NCI-H2081 (cell line): Measurements from ENCODE around the gene HES7.
"Not testable (repeated sequence)": the region's sequence is repeated elsewhere in the genome, so short reads cannot be mapped to it uniquely, and the experiment has no call there.

Source experiments
- DNase-seq, 2 experiments: peaks; one replicate each; lab custom pipeline; 2025; lab: John Stamatoyannopoulos, UW

The HES7 gene

DNA sequence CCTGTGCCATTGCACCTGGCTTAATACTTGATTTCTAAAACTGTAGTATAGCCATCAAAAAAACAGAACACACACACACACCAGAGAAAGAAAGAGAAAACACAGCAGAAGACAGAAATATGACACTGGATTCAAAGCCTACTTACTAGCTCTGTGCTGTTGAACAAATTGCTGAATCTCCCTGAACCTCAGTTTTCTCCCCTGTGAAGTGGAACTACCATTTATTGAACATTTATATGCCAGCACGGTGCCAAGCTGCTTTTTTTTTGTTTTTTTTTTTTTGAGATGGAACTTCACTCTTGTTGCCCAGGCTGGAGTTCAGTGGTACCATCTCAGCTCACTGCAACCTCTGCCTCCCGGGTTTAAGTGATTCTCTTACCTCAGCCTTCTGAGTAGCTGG lies 23.1 kb downstream of the HES7 start:
- DNase-seq = no peak

DNA sequence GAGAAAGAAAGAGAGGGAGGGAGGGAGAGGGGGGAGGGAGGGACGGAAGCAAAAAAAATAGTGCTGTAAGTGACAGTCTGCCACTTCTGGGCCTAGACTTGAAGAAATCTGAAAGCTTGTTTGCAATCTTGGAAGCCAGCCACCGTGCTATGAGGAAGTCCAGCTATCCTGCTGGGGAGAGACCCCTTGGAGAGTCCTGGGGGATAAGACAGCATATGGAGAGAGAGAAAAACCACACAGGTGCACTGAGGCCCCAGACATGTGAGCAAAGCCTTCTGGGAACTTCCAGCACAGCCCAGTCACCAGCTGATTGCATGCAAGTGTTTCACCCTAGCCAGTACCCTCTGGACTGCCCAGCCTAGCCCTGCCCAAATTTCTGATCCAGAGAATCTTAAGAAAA lies 23.8 kb downstream of the HES7 start:
- DNase-seq = no peak

DNA sequence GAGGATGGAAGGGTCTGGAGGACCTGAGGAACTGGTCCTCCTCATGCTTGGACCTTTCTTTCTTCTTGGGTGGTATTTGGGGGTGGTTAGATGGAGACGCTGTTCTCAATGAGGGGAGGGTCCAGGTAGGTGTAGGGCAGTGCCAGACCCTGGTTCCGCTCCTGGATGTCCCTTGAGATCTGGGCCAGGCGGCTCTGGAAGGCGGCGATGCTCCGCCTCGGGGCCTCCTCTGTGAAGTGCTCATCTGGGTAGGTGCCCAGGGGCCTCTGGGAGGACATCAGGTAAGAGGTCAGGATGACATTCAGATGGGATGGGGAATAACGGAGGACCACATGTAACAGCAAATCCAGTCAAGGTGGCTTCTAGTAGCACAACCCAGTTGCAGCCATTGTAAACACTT lies 27.4 kb downstream of the HES7 start:
- DNase-seq = no peak

DNA sequence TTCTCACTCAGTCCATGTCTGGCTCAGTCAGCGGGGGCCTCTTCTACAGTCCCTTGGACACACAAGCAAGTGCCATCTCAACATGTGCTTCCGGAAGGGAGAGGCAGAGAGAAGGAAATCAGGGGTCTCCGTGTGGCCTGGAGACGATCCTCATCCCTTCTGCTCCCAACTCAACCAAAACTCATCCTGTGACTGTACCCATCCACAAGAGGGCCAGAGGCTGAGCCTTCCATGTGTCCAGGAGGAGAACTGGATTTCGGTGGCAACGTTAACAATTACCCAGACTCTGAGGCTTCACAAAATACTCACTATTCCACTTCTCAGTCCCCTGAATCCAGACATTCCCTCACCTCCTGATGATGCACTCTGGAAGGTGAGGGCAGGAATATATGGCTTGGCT lies 28.5 kb downstream of the HES7 start:
- no peak for DNase-seq

DNA sequence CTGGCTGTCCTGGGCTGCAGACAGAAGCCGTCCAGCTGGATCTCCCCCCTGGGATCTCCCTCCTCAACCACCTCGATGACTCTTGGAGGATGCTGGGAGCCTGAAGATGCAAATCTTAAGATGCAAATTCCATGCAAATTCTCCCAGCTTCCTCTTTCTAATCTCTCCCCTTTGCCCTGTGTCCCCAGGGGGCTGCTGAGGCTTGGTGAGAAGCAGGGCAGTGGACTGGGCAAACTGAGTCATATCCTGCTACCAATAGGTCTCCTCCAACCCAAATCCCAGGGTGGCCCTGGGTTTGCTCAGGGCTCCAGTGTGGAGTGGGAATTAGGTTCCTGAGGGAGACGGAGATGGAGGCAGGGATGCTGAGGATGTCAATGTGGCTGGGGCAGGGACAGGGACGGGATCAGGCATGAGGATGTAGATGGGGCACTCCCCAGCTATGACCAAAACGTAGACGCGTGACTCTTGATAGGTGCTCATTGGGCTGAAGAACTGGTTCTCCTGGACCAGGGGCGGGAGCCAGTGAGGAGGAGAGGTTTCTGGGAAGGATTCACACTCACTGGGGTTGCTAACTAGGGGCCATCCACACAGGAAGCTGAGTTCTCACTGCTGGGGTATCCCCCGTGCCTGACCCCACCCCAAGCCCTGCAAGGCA lies 32.7 kb downstream of the HES7 start:
- DNase-seq = no peak

DNA sequence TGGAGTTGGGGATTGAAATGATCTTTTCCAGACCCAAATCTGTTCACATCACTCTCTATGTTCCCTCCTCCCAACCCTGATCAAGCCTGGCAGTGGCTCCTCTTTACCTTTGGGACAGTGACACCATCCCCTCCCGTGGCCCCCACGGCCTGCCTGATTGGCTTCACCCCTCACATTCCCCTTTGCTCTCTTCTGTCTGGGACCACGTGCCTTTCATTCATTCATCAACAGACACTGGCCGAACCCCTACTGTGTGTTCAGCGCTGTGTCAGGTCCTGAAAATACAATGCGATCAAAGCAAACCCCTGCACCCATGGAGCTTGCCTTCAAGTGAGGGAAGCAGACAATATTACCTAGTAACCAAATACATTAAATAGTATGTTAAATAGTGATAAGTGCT lies 34.2 kb downstream of the HES7 start:
- DNase-seq = no peak

DNA sequence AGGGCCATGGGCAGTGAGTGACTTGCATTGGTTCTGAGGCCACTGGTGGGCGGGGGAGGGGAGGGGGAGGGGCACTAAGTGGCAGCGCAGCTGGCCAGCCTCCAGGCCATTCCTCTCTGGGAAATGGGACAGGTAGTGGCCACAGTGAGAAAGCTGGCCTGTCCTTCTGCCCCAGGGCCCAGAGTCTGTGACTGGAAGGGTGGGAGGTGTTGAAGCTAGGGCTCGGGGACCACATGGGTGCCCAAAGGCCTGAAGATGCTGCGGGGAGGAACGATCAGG lies 36.0 kb downstream of the HES7 start:
- no peak for DNase-seq

DNA sequence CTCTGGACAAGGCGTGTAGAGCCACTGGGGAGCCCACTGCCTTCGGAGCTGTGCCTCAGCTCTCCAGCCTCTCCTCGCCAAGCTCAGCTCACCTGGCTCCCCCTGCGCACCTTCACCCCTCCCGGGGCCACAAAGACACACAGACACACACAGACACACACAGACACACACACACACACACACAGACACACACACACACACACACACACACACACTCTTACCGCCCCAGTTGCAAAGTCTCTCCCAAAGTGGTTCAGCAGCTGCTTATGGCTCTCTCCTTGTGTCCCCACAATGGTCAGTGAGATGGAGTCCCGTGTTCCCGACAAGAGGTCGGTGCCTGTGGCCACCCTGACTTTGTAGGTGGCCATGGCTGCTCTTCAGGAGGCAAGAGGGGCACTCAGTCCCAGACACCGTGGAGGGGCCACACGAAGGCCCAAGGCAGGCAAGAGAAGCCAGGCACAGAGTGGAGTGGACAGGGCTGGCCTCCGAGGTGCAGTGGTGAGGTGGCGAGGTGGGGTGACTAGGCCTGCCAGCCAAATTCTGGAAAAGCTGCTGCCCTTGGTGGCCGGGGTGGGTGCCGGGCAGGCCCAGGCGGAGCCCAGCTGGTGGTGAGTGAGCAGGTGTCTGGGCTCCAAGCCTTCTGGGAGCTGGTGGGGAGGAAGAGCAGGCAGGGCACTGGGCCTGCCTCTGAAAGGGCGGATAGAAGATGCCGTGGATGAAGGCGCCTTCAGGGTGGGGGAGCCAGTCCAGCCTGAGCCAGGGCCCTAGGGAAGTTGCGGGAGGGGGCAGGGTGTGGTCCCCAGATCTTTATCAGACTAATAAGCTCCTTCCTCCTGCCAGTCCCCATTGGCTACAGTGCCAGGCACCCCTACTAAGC lies 36.6 kb downstream of the HES7 start, which contains the start of gene ALOX12B:
Gene ALOX12B (minus strand): TSS at position 642 of the 877 bp plus-strand sequence. CDS start 274 bp downstream, at position 368.
- DNase-seq = no peak

DNA sequence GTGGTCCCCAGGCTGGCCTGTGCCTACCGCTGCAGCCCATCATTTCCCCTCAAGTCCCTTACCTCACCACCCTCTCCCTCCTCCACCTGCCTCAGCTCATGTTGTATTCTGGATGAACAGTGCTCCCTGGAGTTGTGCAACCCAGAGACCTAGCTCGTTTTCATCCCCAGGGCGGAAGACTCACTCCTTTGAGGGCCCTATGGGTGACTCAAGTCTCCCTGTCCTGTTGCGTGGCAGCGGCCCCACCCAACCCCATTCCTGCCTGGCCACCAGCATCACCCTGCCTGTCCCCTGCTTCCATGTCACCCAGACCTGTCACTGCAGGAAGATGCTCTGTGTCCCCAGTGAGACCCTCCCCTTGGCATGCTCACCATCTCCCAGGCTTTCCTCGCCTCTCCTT lies 39.7 kb downstream of the HES7 start:
- no peak for DNase-seq

DNA sequence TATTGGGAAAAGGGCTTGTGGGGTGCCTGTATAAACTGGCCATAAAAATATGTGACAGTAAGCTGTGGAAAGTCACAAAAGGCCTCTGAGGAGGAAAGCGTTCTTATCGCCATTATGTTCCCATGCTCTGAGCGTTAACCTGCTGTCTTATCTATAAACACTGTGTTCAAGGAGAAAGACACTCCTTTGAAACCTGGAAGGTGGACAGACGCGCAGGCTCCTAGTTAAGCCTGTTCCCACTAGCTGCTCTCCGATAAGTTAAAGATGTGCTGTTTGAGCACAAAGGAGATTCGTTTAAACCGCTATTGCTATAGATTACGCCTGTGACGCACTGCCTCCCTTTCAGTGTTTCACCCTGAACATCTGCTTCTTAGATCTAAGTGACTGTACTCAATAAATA lies 41.6 kb downstream of the HES7 start:
- DNase-seq = no peak

DNA sequence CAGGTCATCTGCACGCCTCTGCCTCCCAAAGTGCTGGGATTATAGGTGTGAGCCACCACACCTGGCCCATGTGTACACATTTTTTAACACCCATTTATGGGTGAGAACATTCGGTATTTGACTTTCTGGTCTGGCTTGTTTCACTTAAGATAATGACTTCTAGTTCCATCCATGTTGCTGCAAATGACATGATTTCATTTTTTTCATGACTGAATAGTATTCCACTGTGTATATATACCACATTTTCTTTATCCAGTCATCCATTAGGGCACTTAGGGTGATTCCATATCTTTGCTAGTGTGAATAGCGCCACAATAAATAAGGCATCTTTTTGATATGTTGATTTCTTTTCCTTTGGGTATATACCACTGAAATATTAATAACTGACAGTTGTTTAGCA lies 42.0 kb downstream of the HES7 start:
- DNase-seq = no peak

DNA sequence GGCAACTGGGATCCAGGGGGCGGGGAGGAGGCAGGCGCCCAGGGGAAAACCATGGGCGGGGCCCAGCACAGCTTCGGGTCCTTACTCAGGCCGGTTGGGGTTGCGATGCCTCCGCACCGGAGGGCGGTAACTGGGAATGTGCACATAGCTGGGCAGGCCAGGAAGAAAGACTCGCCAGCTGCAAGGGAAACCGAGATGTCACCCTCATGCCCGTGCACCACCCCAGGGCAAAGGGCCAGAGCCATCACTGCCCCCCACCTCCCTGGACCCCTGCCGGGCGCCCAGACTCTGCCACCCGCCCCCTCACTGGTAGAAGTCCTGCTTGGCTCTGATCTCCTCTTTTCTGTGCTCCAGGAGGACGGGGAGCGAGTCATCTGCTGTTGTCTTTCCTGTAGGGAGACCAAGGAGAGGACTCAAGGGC lies 43.1 kb downstream of the HES7 start:
- no peak for DNase-seq

DNA sequence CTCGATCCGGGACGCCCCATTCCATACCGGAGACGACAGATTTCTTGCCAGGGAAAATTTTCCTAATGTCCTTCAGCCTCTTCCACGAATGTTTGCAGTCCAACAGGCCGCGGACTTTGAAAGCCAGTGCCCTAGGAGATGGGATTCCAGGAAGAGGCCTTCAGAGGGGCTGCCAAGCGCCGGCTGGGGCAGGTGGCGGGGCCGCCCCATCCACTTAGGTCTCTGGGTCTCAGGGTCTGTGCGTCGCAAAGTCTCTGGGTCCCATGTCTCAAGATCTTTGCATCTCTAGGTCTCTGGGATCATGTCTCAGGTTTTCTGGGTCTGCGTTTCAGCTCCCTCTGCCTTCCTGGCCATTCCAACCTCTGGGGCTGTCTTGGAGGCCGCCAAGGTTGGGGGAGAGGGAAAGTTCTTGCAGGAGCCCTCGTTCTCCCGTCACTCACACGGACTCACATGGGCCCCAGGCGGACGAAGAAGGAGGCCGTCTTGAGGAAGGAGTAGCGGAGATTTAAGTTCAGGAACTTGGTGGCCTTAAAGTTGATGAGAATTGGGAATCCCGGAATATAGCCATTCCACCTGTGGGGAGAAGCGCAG lies 43.6 kb downstream of the HES7 start:
- DNase-seq = no peak

DNA sequence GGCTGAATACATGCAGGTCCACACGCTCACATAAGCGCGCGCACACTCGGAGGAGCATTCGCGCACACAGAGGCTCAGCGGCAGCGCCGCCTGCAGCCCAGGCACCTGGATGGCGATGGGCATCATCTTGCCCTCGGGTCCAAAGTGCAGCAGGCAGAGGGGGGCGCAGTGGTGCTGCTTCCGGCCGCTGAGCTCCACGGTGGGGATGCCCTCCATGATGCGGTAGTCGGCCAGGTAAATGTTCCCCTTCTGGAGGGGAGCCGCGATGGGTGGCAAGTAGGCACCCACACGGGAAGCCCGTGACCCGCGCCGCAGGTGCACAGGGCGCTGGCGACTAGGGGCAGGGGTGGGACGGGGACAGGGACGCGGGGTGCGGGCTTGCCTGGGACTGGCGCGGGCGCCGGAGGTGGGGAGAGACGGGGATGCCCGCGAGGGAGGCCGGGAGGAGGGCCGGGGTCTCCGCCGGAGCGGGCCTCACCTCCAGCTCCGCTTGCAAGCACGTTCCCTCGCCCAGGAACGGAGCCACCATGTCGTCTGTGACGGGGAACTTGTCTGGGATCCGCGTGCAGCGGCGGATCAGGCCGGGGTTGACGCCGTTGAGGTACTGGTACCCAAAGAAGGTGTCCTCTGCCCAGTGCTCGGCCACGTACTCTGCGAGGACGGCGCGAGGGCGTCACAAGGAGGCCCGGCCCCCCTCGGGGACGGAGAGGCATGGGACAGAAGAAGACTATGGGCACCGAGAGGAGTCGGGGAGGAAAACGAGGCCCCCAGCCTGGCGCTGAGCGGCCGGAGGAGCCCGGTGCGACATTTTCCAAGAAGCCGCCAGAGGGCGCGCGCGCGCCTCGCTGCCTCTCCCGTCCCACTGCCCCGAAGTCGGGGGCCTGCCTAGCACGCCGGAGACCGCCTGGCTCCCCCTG lies 44.4 kb downstream of the HES7 start:
- DNase-seq = peak; percentile 73 to 84

DNA sequence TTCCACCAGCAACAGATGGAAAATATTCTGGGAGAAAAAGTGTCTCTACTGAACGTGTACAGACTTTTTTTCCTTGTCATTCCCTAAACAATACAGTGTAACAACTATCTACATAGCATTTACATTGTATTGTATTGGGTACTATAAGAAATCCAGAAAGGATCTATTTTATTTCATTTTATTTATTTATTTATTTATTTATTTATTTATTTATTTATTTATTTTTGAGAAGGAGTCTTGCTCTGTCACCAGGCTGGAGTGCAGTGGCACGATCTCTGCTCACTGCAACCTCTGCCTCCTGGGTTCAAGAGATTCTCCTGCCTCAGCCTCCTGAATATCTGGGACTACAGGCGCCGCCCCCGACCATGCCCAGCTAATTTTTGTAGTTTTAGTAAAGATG lies 46.0 kb downstream of the HES7 start:
- not testable (repeated sequence) for DNase-seq

DNA sequence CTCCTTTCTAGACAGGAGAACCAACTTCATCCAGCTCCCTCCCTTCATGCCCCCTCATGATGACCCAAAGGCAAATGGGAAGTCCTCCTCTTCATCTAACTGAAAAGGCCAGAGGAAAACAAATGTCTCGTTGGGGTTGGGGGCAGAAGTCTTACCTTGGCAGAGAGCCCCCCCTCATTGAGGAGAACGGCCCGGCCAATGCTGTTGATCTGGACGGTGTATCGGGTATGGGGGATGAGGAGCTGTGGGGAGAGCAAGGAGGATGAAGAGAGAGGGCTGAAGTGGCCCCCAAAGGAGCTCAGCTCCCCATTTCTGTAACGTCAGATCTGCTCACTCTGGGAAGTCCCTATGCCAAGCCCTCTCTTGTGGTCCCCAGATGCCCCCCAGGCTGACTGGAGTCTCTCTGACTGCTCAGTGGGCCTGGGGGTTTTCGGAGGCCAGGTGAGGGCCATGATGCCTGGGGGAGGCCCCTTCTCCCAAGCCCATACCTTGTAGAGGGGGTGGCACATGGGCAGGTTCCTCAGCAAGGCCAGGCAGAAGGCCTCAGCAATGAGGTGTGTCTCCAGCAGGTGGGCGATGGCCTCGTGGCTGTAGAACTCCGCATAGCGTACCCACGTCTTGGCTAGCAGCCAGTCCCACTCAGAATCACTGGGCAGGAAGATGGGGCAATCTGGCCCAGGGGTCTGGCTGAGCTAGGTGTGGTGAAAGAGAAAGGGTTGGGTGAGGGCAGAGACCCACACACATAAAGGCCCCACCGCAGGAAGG lies 47.2 kb downstream of the HES7 start:
- DNase-seq = no peak

DNA sequence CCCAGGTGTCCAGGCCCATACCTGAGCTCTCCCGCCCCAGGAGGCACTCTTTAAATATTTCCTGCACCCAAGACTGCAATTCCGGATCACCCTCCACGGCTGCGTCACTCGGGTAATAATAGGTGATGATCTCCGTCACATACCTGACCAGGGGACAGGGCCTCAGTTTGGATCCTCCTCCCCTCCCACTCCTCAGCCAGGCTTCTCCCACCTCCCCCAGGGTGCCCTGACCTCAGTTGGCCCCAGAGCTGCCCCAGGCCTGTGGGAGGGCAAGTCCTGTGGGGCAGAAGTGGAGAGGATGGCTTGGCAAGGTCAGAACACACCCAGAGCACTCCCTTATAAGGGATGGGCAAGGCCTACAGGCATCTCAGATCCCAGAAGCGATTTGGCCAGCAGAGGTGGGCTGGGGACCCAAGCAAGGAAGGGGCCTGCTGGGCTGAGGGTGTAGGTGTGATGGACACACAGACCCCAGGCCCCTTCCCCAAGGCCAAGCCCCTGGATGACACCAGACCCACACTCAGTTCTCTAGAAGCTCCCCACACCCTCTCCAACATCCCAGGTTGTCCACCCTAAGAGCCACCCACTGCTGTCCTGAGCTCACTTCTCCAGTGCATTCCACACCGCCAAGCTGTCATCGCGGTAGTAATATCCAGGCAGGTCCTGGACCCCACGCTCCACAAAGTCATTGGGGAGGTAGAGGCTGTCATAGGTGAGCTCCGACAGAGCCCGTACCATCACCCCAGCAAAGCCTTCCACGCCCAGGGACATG lies 48.1 kb downstream of the HES7 start:
- DNase-seq = no peak

DNA sequence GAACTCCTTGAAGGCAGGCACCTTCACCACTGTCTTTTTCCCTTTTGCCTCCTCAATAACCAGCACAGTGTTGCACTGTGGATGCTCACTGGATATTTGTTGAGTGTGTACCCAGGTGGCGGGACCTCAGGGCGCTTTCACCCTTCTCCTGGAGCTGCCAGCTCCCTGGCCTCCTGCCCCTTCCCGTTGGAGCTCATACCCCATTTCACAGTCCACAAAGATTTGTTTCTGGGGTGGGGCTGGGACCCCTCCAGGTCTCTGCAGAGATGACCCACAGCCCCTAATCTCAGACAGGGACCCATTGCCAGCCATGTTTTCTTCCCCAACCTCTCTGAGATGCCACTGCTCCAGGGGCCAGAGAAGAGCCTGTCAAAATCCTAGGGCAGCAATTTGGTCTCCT lies 48.8 kb downstream of the HES7 start:
- DNase-seq = no peak

DNA sequence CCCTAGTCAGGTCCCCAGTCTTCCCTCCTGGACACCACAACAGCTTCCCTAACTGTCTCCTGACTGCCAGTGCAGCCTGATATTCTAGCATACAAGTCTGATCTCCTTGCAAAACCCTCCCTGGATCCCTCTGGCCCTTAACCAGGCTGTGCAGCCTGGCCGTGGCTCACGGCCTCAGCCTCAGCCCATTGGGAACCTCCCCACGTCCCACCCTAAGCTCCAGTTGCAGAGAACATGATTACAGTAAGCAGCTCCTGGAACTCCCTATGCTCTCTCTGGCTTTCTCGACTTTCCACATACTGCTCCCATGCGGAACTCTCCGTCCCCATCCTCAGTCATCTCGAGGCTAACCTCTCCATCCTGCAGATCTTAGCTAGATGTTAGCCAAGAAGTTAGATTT lies 49.4 kb downstream of the HES7 start:
- DNase-seq = no peak

DNA sequence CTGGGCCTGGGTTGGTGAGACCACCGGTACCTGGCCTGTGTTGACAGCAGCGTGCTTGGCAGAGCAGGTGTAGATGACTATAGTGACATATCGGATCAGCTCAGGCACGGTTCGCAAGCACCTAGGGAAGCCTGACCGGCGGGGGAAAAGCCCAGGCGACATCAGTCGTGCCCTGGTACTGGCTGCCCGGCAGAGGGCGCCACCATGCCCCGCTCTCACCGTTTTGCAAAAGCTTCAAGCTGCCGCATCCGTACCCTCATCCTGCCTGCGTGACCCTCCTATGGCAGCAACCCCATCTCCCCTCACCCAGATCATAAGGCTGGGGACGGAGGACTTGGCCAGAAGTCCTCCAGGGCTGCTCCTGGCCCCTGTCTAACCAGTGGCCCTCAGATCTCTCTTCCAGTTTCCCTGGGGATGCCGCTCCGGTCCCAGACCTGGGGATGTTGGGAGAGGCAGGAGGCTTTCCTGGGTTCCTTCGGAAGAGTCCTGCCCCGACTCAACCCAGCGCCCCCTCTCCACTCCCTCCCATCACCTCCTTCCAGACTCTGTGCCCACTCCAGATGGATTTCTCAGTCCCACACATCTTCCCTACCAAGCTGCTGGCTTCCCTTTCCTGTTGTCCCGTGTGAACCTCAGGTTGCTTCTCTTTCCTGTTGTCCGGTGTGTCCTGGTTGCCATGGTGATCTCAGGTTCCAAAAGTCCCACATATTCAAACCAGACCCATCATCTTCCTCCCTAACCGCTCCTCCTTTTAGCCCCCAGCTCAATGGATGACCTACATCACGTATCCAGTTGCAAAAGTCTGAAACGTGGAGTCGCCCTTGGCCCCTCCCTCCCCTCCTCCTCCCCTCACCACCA lies 50.0 kb downstream of the HES7 start:
- DNase-seq = peak; percentile 53 to 54
